Gastrocnemius medialis (tissue), 4 donors: Measurements from ENCODE around the gene TAF11L3. TPM values are rescaled to one million over a fixed set of nuclear protein-coding genes. Genes with fewer than 3 reads are reported as not detected.
"Not testable (repeated sequence)": the region's sequence is repeated elsewhere in the genome, so short reads cannot be mapped to it uniquely, and the experiment has no call there.

Experiments
- ATAC-seq, 2 donors: fragments of 150-250 bp; one replicate each; pipeline ENCODE4 v1.9.1; 2016
- DNase-seq, 2 donors: peaks; one replicate each; pipeline ENCODE4 v3.0.0-alpha.2; 2019
- H3K27ac ChIP-seq, 4 donors: fragments of 200-600 bp; sonication (generic); 1 replicate in 1 of 4; 2 replicates in 3 of 4; pipeline ENCODE4 v1.5.1; 2016 to 2018; ENCODE audit warnings: mild to moderate bottlenecking in 2 of 4, moderate library complexity in 1 of 4
- H3K27me3 ChIP-seq, 3 donors: fragments of 200-600 bp; sonication (generic) in 2 of 3; 1 replicate in 1 of 3; 2 replicates in 2 of 3; pipeline versions ENCODE4 v1.5.1 to v1.6.0; 2016 to 2019; ENCODE audit warnings: mild to moderate bottlenecking in 1 of 3, moderate library complexity in 1 of 3
- H3K36me3 ChIP-seq, 2 donors: fragments of 200-600 bp; sonication (generic) in 1 of 2; one replicate each; pipeline ENCODE4 v1.5.1; 2017 to 2018
- H3K4me1 ChIP-seq, 2 donors: fragments of 200-600 bp; sonication (generic) in 1 of 2; one replicate each; pipeline ENCODE4 v1.5.1; 2016 to 2017; ENCODE audit warnings: mild to moderate bottlenecking in 2 of 2
- H3K4me3 ChIP-seq, 4 donors: fragments of 200-600 bp; sonication (generic) in 3 of 4; 1 replicate in 1 of 4; 2 replicates in 3 of 4; pipeline ENCODE4 v1.5.1; 2016 to 2019; ENCODE audit warnings: mild to moderate bottlenecking in 2 of 4
- H3K9me3 ChIP-seq, 3 donors: fragments of 200-600 bp; sonication (generic) in 2 of 3; 1 replicate in 1 of 3; 2 replicates in 2 of 3; pipeline ENCODE4 v1.5.1; 2016 to 2019
- CTCF ChIP-seq, 5 experiments: fragments of 450-650 bp in 3 of 5; fragments of 200-600 bp in 2 of 5; sonication (generic) in 2 of 5; IDR thresholded peaks in 4 of 5; conservative IDR thresholded peaks in 1 of 5; 1 replicate in 4 of 5; 2 replicates in 1 of 5; pipeline ENCODE4 v1.5.1; 2016 to 2019; ENCODE audit warnings: antibody characterized with exemption in 5 of 5, mild to moderate bottlenecking in 3 of 5, moderate library complexity in 3 of 5
- POLR2A ChIP-seq, 2 donors: fragments of 450-650 bp; IDR thresholded peaks; one replicate each; pipeline ENCODE4 v1.6.1; 2017; ENCODE audit warnings: antibody characterized with exemption in 2 of 2, mild to moderate bottlenecking in 2 of 2, moderate library complexity in 2 of 2
- in situ Hi-C, 4 donors: fragments of 200-750 bp; cut with MboI; loops; one replicate each; pipeline versions ENCODE4 v1.15.0 to v1.8.0; 2017; ENCODE audit warnings: low sequenced_read_pairs in 4 of 4
- intact Hi-C: fragments of 100-400 bp; cut with DNase I; formaldehyde crosslinking; loops from one replicate; pipeline ENCODE4 v1.15.1; 2023; ENCODE audit warnings: low total_unique reads
- total RNA-seq, 4 donors: library from RNA; depleted of rRNA; stranded (reverse); fragments of >200 nt; gene quantifications; one replicate each; pipeline versions ENCODE4 v1.1.0 to v1.2.3, GENCODE V29; 2016

The TAF11L3 gene
- not detected for total RNA-seq

GRCh38 chr5:17518067-17518466 lies at the start of gene TAF11L3:
Gene TAF11L3 (plus strand): TSS chr5:17518367.
- not testable (repeated sequence) for DNase-seq, ATAC-seq

GRCh38 chr5:17470064-17470463 lies 48.1 kb upstream of the TAF11L3 start:
- no peak for TF ChIP-seq CTCF (IDR thresholded peaks at IDR 0.05 in 4 of 5, conservative IDR thresholded peaks at IDR 0.05 in 1 of 5)
- no peak for TF ChIP-seq POLR2A (IDR thresholded peaks at IDR 0.05)
- Histone ChIP-seq H3K4me3 (no peak overlapping the region), H3K4me1 (no peaks in the 10 kb centered on the region), H3K27ac (no peak overlapping the region), H3K36me3 (no peaks in the 10 kb centered on the region), H3K27me3 (no peaks in the 10 kb centered on the region), H3K9me3 (no peaks in the 10 kb centered on the region)
- in situ Hi-C loops (no loop called here), intact Hi-C loops (no loop called here)
- DNase-seq (no peak), ATAC-seq (no peak)

More at GRCh38 chr5:17518067-17518466, at the start of gene TAF11L3:
- H3K36me3 ChIP-seq, H3K9me3 ChIP-seq, H3K4me3 ChIP-seq, H3K27me3 ChIP-seq, in situ Hi-C loops, intact Hi-C loops, H3K27ac ChIP-seq, H3K4me1 ChIP-seq: not testable (repeated sequence)

GRCh38 chr5:17475064-17475463 lies 43.1 kb upstream of the TAF11L3 start:
- H3K9me3 ChIP-seq, DNase-seq, H3K27me3 ChIP-seq, intact Hi-C loops, H3K27ac ChIP-seq, ATAC-seq, H3K36me3 ChIP-seq, H3K4me3 ChIP-seq, in situ Hi-C loops, H3K4me1 ChIP-seq: not testable (repeated sequence)

- no peaks in the 10 kb centered on the region for H3K27me3 ChIP-seq
- TF ChIP-seq POLR2A (IDR thresholded peaks at IDR 0.05): no peak
- no peak for TF ChIP-seq CTCF (IDR thresholded peaks at IDR 0.05 in 4 of 5, conservative IDR thresholded peaks at IDR 0.05 in 1 of 5)
- no peaks in the 10 kb centered on the region for H3K4me1 ChIP-seq
- H3K27ac ChIP-seq: no peak overlapping the region
- no peak overlapping the region for H3K4me3 ChIP-seq
- ATAC-seq (no peak), DNase-seq (no peak)
- H3K9me3 ChIP-seq: no peaks in the 10 kb centered on the region
- H3K36me3 ChIP-seq: no peaks in the 10 kb centered on the region
- intact Hi-C loops: no loop called here
- in situ Hi-C loops: no loop called here
These were observed 41.1 kb upstream of the TAF11L3 start for GRCh38 chr5:17477043-17477442.

- Histone ChIP-seq H3K9me3 (no peaks in the 10 kb centered on the region), H3K27ac (no peak overlapping the region), H3K36me3 (no peaks in the 10 kb centered on the region), H3K4me1 (no peaks in the 10 kb centered on the region), H3K4me3 (no peak overlapping the region), H3K27me3 (no peaks in the 10 kb centered on the region)
- TF ChIP-seq CTCF (IDR thresholded peaks at IDR 0.05 in 4 of 5, conservative IDR thresholded peaks at IDR 0.05 in 1 of 5) (no peak), POLR2A (IDR thresholded peaks at IDR 0.05) (no peak)
- intact Hi-C loops (no loop called here), in situ Hi-C loops (no loop called here)
- no peak for DNase-seq
- no peak for ATAC-seq
These were observed 40.4 kb upstream of the TAF11L3 start for GRCh38 chr5:17477573-17478265.

- TF ChIP-seq POLR2A (IDR thresholded peaks at IDR 0.05) (no peak), CTCF (IDR thresholded peaks at IDR 0.05 in 4 of 5, conservative IDR thresholded peaks at IDR 0.05 in 1 of 5) (no peak)
- in situ Hi-C loops: no loop called here
These were observed 36.8 kb upstream of the TAF11L3 start for GRCh38 chr5:17481378-17481777.

More at GRCh38 chr5:17481378-17481777, 36.8 kb upstream of the TAF11L3 start:
- DNase-seq: no peak
- H3K4me1 ChIP-seq: no peaks in the 10 kb centered on the region
- no peaks in the 10 kb centered on the region for H3K27me3 ChIP-seq
- intact Hi-C loops: no loop called here
- H3K9me3 ChIP-seq: no peaks in the 10 kb centered on the region
- H3K27ac ChIP-seq: no peak overlapping the region
- no peaks in the 10 kb centered on the region for H3K36me3 ChIP-seq
- H3K4me3 ChIP-seq: no peak overlapping the region
- ATAC-seq: no peak
